ENCODE data around the gene RTN4RL2. TPM values are rescaled to one million over a fixed set of nuclear protein-coding genes. Genes with fewer than 3 reads are reported as not detected.

Gene RTN4RL2
- total RNA-seq, 2 donors from 2014 or later: 0.22 to 0.82 TPM

DNA sequence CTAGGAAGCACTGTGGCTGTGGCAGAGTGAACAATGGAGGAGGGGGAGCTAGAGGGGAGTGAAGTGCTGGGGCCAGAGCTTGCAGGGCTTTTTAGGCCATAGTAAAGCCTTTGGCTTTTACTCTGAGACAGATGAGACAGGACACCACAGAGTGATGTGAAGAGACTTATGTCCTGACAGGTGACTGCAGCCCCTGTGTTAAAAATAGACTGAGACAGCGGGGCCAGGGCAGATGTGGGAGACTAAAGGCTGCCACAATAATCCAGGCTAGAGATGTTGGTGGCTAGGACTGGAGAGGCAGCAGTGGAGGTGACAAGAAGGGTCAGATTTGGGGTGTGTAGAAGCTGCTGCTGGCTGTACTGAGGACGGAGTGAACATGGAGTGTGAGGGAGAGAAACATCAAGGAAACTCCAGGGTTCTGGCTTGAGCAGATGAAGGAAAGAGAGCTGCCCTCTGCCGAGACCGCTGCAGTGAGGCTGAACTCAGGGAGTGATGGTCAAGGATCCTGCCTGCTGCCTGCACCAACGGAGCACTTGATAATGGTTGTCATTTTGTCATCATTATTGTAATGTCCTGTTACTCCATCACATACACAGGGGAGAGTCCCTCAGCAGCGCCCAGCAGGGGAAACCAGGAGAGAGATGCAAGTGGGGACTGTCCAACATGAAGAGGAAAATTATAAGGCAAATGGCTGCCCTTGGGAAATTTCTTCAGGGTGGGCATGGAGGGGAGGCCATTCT lies 27.8 kb downstream of the RTN4RL2 start:
- H3K27ac Mint-ChIP-seq: no peak overlapping the region
- no peak overlapping the region for H3K4me3 Mint-ChIP-seq
- H3K36me3 Mint-ChIP-seq (ENCODE audit: low read depth): peaks cover 58% of the 10 kb centered on the region
- H3K9me3 Mint-ChIP-seq: no peaks in the 10 kb centered on the region
- peaks cover 8% of the 10 kb centered on the region for H3K27me3 Mint-ChIP-seq
- no peaks in the 10 kb centered on the region for H3K4me1 Mint-ChIP-seq
- no peak for ATAC-seq (replicated peaks)

DNA sequence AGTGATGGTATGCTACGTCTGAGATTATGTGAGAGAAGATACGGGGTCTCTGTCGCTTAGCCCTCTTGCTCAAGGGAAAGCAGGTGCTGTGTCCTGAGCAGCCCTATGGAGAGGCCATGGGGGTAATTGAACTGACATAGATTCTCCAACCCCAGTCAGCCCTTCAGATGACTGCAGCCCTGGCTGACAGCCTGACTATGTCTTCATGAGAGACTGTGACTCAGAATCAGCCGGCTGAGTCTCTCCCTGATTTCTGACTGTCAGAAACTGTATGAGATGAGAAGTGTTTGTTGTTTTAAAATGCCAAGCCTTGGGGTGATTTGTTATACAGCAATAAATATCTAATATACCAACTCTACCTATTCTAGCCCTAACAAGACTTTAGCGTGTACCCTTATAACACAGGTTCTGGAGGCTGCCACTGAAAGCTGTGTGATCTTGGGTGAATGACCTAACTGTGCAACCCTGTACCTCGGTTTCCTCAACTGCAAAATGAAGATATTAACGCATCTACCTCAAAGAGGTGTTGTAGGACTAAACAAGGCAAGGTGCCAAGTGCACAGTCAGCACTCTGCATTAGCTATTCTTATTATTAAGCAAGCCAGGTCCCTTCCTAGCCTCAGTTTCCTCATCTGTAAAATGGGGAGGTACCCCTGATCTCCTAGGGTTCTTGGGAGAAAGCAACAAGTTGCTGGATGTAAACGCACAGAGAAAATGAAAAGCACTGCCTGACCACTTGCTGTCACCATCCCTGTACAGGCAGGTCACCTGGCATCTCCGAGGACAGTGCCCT lies 30.3 kb downstream of the RTN4RL2 start:
- H3K4me1 Mint-ChIP-seq: no peaks in the 10 kb centered on the region
- H3K27me3 Mint-ChIP-seq: peaks cover 6% of the 10 kb centered on the region
- no peak for ATAC-seq (replicated peaks)
- H3K36me3 Mint-ChIP-seq (ENCODE audit: low read depth): peaks cover 39% of the 10 kb centered on the region
- H3K27ac Mint-ChIP-seq: no peak overlapping the region
- H3K9me3 Mint-ChIP-seq: no peaks in the 10 kb centered on the region
- no peak overlapping the region for H3K4me3 Mint-ChIP-seq

DNA sequence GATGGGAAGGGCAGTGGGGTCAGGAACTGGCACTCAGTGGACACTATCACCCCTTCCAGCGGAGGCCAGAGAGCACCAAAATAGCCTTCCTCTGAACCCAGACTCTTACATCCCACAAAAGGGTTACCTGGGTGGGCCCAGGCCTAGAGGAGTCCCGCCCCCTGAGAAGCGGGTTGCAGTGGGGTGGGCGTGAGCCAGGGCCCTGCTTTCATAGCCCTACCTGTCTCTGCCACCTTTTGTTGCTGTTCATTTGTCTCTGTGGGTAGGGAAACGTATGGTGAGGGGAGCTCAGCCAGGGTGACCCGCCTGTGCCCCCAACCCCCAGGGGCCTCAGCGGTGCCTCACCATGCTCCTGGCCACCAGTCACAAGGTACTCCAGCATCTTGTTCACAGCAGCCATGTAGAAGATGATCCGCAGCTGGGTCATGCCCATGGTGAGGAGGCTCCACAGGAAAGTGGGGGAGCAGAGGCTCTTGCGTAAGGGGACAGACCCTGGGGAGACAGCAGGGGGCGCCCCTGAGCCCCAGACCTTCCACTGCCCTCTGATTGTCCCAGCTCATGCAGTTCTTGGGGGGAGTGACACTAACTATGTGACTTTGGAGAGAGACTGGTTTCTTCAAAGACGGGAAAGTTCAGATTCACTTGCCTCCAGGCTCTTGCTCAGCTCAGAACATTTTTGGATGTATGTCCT lies 31.2 kb downstream of the RTN4RL2 start:
- Mint-ChIP-seq H3K36me3 (ENCODE audit: low read depth) (peaks cover 32% of the 10 kb centered on the region), H3K4me1 (no peaks in the 10 kb centered on the region), H3K27me3 (peaks cover 3% of the 10 kb centered on the region), H3K27ac (no peak overlapping the region), H3K4me3 (no peak overlapping the region), H3K9me3 (no peaks in the 10 kb centered on the region)
- peak; percentile 74 for ATAC-seq (replicated peaks)

DNA sequence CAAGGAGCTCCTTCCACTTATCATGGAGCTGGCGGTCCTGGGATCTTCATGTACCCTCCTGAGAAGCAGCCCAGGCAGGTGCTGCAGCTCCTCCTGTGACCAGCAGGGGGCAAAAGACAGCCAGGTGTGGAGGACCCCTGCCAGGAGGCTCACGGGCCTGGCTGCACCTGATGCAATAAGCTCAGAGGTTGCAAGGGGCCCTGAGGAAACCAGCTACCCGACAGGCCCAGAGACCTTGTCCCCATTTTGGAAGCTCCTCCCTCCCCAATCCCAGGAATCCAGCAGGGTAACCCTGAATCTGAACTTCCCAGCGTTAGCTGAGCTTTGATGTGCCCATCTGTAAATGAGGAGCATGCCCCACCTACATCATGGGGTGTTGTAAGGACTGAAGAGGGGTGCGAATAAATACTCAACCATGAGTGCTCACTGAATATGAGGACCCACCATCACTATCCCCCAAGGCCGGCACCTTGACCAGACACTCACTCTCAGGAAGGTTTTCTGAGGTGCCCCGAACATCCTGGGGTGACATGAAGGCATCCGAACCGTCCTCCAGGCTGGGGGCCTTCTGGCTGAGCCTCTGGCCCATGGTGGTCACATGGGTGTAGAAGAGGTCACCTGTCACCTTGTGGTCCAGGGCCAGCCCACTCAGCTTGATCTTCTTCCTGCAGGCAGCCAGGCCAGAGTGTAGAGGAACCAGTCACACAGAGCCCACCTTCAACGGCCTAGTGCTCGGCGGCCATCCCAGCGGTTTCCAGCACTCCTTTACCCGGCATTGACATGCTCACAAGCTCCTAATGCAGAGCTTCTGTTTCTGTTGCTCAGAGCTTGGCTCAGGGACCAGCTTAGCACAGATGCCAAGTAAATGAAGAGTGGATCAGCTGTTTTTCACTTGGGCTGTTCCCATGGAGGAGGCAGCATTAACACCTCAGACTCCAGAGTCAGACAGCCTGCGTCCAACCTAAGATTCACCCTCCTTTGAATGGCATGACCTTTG lies 33.5 kb downstream of the RTN4RL2 start:
- ATAC-seq (replicated peaks): peak; percentile 81
- Mint-ChIP-seq H3K27me3 (no peaks in the 10 kb centered on the region), H3K36me3 (ENCODE audit: low read depth) (peaks cover 22% of the 10 kb centered on the region), H3K4me3 (no peak overlapping the region), H3K4me1 (no peaks in the 10 kb centered on the region), H3K9me3 (no peaks in the 10 kb centered on the region), H3K27ac (peak overlapping the region; percentile 54)

DNA sequence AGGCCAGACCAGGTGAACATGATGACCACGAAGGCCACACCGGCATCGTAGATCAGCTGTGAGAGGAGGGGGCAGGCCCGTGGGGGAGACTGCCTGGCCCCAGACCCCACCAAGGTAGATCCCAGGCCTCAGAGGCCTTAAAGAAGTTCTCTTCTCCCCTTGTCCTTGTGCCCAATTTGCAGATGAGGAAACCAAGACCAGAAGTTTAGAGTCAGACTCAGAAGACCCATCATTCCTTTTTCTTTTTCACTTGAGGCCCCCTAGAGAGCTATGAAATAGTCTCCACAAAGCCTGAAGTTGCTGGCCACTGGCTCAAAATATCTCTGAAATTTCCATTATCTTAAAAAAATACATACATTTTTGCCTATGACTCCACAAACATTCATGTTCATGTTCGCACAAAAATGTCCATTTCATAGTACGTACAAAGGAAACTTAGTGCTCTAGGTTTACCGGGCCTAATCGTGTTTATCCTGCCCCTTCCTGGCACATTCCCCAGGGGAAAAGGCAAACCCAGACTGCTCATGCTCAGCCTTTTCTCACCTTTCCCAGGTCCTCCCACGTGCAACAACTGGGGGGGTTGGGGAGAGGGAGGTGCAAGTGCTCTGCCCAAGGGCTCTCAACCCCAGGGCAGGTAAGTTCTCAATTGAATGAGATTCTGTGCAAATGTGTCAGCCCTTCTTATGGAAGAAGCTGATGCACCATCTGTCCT lies 35.9 kb downstream of the RTN4RL2 start:
- Mint-ChIP-seq H3K27me3 (no peaks in the 10 kb centered on the region), H3K27ac (peak overlapping the region; percentile 4), H3K9me3 (no peaks in the 10 kb centered on the region), H3K4me3 (no peak overlapping the region), H3K4me1 (peaks cover 7% of the 10 kb centered on the region), H3K36me3 (ENCODE audit: low read depth) (peaks cover 19% of the 10 kb centered on the region)
- no peak for ATAC-seq (replicated peaks)

DNA sequence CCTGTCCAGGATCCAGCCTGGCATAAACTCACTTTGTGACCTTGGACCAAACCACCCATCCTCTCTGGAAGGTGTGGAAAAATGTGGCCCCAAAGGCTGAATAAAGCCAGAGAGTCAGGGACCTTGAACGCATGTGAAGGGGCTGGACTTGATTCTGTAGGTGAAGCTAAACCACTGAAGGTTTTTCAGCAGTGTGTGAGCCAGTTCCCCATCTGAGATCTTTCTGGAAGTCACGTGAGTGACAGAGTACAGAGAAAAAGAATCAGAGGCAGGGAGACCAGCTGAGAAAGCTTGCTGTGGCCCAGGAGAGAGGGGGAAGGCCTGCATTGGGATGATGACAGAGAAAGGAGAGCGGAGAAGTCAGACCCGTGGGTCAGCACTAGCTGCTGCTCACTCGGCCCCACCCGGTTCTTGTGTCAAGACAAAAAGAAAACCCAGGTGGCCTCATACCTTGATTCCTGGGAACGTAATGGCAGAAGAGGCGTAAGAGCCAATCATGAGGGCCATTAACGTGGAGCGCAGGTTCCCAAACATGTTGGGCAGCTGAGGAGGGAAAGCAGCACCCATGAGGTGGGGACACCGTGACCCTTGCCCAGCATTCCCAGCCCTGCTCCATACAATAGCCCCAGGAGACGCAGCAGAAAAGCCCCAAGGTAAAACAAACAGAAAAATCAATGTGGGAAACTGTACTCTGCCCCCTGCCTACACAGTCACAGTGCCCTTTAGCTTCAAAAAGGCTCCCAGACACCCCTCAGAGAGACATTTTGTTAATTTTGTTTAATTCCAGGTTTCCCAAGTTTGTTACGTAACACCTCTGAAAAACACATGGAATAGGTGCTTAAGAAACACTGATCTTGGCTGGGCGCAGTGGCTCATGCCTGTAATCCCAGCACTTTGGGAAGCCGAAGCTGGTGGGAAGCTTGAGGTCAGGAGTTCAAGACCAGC lies 37.2 kb downstream of the RTN4RL2 start:
- Mint-ChIP-seq H3K4me1 (peaks cover 7% of the 10 kb centered on the region), H3K27me3 (no peaks in the 10 kb centered on the region), H3K4me3 (no peak overlapping the region), H3K27ac (no peak overlapping the region), H3K9me3 (no peaks in the 10 kb centered on the region), H3K36me3 (ENCODE audit: low read depth) (peaks cover 19% of the 10 kb centered on the region)
- ATAC-seq (replicated peaks): no peak

DNA sequence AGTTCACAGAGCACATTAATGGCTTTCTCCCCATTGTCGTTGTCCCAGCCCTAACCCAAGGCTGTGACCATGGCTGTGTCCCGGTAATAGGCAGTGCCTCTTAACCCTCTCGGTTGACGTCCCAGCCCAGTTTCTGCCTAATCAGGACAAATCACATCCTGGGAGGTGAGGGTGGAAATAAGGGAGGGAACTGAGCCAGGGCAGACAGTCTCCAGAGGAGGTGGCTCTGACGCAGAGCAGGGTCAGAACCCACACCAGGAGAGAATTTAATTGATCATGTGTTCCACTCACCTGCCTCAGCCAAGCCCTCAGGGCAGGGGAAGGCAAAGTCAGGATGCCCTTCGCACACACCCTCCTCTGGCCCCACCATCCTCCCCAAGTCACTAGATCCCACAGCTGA lies 38.2 kb downstream of the RTN4RL2 start:
- H3K9me3 Mint-ChIP-seq: no peaks in the 10 kb centered on the region
- peaks cover 7% of the 10 kb centered on the region for H3K4me1 Mint-ChIP-seq
- H3K4me3 Mint-ChIP-seq: no peak overlapping the region
- no peaks in the 10 kb centered on the region for H3K27me3 Mint-ChIP-seq
- no peak for ATAC-seq (replicated peaks)
- H3K27ac Mint-ChIP-seq: no peak overlapping the region
- H3K36me3 Mint-ChIP-seq (ENCODE audit: low read depth): peaks cover 19% of the 10 kb centered on the region

DNA sequence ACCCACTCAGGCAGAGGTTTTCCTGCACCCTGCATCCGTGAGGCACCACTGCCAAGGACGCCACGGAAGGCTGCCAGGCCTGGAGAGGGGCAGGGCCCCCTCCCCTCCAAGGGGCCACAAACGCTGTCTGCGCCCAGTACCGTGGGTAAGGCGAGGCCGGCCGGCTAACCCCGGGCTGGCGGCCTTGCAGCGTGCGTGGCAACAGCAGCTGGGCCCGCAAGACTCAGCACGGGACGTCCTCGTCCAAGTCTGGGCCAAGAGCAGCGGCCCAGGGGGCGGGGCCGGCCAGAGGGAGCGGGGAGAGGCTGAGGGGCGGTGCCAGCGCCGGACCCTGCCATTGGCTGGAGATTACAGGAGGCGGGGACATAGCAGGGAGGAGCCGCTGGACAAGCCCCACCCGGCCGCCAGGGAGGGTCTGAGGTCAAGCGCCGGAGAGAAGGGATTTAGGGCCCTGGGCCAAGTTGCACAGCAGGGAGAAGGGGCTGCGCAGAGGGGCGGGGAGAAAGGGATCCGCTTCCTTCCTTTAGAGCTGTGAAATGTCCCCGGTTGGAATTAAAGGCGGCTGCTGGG lies 39.2 kb downstream of the RTN4RL2 start:
- Mint-ChIP-seq H3K27ac (no peak overlapping the region), H3K36me3 (ENCODE audit: low read depth) (peaks cover 19% of the 10 kb centered on the region), H3K9me3 (no peaks in the 10 kb centered on the region), H3K4me1 (peaks cover 7% of the 10 kb centered on the region), H3K27me3 (no peaks in the 10 kb centered on the region), H3K4me3 (no peak overlapping the region)
- ATAC-seq (replicated peaks): peak; percentile 66

DNA sequence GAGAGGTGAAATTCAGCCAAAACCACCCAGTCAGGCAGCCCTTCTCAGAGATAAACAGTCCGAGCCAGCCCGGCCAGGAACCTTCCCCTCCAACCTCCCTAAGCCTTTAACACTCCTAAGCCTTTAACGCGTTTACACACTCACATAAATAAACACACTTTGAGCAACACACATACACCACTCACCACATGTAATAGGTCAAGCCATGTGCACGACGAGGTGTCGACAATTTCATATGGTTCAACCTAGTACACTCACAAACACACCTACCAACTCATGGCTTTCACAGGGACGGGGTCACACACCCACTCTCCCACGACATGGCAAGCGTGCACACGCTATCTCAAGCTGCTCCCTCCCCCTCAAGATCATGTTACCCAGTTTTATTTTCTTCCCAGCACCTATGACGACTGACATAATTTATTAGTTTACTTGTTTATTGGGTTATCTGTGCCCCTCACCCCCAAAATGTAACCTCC lies 39.7 kb downstream of the RTN4RL2 start:
- no peaks in the 10 kb centered on the region for H3K27me3 Mint-ChIP-seq
- no peaks in the 10 kb centered on the region for H3K9me3 Mint-ChIP-seq
- H3K4me3 Mint-ChIP-seq: no peak overlapping the region
- peaks cover 7% of the 10 kb centered on the region for H3K4me1 Mint-ChIP-seq
- H3K36me3 Mint-ChIP-seq (ENCODE audit: low read depth): peaks cover 19% of the 10 kb centered on the region
- no peak for ATAC-seq (replicated peaks)
- no peak overlapping the region for H3K27ac Mint-ChIP-seq

DNA sequence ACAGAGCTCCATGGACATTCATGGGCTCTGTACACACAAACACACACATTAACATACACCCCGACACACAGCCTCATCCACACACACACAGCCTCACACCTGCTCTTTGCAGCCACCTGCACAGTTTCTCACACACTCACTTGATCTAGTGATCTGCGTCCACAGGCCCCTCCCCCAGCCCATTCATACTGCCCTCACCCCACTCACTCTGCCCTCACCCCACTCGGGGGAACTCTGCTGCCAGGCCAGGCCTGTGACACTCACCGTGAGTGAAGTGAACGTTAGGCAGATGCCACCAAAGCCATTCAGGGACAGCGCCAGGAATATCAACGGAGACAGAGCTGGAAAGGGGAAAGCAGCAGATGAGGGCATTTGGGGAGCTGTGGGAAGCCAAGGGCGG lies 40.2 kb downstream of the RTN4RL2 start:
- no peak for ATAC-seq (replicated peaks)
- Mint-ChIP-seq H3K4me3 (no peak overlapping the region), H3K36me3 (ENCODE audit: low read depth) (peaks cover 19% of the 10 kb centered on the region), H3K27me3 (no peaks in the 10 kb centered on the region), H3K27ac (no peak overlapping the region), H3K9me3 (no peaks in the 10 kb centered on the region), H3K4me1 (peaks cover 7% of the 10 kb centered on the region)

DNA sequence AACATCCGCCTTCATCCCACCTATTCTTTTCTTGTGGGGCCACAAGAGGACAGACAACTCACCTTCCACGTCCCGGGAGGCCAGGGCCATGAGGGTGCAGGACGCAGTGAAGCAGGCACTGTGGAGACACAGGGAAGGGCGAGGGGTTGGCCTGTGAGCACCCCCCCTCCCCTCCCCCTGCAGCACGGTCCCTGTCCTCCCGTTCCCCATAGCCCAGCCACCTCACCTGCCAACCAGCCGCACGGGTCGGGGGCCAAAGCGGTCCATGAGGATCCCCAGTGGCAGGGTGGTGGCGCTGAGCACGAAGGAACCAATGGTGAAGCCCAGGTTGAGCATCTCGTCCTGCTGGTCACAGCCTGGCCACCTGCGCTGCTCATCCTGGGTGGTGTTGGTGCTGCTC lies 40.6 kb downstream of the RTN4RL2 start:
- no peak for ATAC-seq (replicated peaks)
- no peak overlapping the region for H3K4me3 Mint-ChIP-seq
- no peak overlapping the region for H3K27ac Mint-ChIP-seq
- H3K36me3 Mint-ChIP-seq (ENCODE audit: low read depth): peaks cover 19% of the 10 kb centered on the region
- peaks cover 7% of the 10 kb centered on the region for H3K4me1 Mint-ChIP-seq
- no peaks in the 10 kb centered on the region for H3K9me3 Mint-ChIP-seq
- no peaks in the 10 kb centered on the region for H3K27me3 Mint-ChIP-seq

DNA sequence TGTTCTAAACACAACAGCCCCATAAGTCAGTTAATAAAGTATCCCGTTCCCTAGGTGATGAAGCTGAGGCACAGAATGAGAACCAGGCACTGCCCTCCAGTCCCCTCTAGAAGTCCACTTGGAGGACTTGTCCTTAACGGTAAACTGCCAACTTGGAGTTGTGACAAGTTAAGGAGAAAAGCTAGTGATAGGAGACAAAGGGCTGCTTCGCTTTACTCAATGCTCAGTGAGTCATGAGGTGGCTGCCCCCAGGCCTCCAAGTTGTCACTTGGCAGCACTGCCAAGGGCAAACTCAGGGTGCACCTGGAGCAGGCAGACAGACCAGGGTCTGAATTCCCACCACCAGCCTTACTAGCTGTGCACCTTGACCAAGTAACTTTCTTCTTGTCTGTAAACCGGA lies 41.6 kb downstream of the RTN4RL2 start:
- H3K9me3 Mint-ChIP-seq: no peaks in the 10 kb centered on the region
- no peaks in the 10 kb centered on the region for H3K27me3 Mint-ChIP-seq
- no peak overlapping the region for H3K4me3 Mint-ChIP-seq
- H3K27ac Mint-ChIP-seq: no peak overlapping the region
- ATAC-seq (replicated peaks): no peak
- peaks cover 7% of the 10 kb centered on the region for H3K4me1 Mint-ChIP-seq
- peaks cover 16% of the 10 kb centered on the region for H3K36me3 Mint-ChIP-seq (ENCODE audit: low read depth)
